IgD-negative memory B cell (primary cell): Measurements from ENCODE around the gene IRS2. TPM values are rescaled to one million over a fixed set of nuclear protein-coding genes. Genes with fewer than 3 reads are reported as not detected.

Experiments used
- H3K27ac Mint-ChIP-seq, 3 donors: one replicate each; pipeline ENCODE4 v1.8.0; 2020 to 2022; ENCODE audit warnings: mild to moderate bottlenecking in 3 of 3, mixed read lengths in 3 of 3, moderate library complexity in 1 of 3
- H3K27me3 Mint-ChIP-seq: one replicate; pipeline ENCODE4 v1.8.0; 2021; ENCODE audit warnings: mixed read lengths
- H3K36me3 Mint-ChIP-seq: one replicate; pipeline ENCODE4 v1.8.0; 2020; ENCODE audit warnings: mild to moderate bottlenecking, mixed read lengths
- H3K4me1 Mint-ChIP-seq, 3 donors: one replicate each; pipeline ENCODE4 v1.8.0; 2020 to 2022; ENCODE audit warnings: mixed read lengths in 3 of 3, mild to moderate bottlenecking in 1 of 3
- H3K4me3 Mint-ChIP-seq, 4 donors: one replicate each; pipeline ENCODE4 v1.8.0; 2020 to 2022; ENCODE audit warnings: mild to moderate bottlenecking in 4 of 4, mixed read lengths in 4 of 4, moderate library complexity in 3 of 4
- H3K9me3 Mint-ChIP-seq, 3 donors: one replicate each; pipeline ENCODE4 v1.8.0; 2020 to 2021; ENCODE audit warnings: mixed read lengths in 3 of 3, mild to moderate bottlenecking in 1 of 3
- polyA plus RNA-seq: library from polyadenylated mRNA; unstranded; fragments of 300-500 nt; fragmentation: Illumina TruSeq; gene quantifications from one replicate; pipeline ENCODE4 v1.2.3, GENCODE V29; 2021

The IRS2 gene
- polyA plus RNA-seq, 1 donor from 2014 or later = 1.5 TPM

DNA sequence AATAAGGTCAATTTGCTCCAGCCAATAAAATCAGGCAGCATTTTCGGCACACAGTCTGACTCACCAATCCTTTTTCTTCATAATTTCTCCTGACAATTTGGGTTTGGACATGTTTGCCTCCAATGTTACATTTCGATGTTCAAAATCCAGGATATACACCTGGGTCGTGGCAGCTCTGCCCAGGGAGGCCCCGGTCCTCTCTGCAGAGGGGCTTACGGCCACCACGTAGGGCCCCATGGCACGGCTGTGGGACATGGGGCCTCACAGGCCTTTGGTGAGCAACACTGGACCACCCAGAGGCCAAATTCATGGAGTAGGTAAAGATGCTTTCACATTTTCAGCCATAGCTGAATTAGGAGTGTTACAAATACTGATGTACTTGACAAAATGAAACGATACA is 25.4 kb downstream of the IRS2 start:
- Mint-ChIP-seq H3K4me1 (peaks cover 0 to 8% (median 2%) of the 10 kb centered on the region in 3 donors), H3K36me3 (peaks cover 3% of the 10 kb centered on the region), H3K27me3 (no peaks in the 10 kb centered on the region), H3K27ac (no peak overlapping the region), H3K9me3 (no peaks in the 10 kb centered on the region), H3K4me3 (peak overlapping the region in 1 of 4 donors; percentile 57)

DNA sequence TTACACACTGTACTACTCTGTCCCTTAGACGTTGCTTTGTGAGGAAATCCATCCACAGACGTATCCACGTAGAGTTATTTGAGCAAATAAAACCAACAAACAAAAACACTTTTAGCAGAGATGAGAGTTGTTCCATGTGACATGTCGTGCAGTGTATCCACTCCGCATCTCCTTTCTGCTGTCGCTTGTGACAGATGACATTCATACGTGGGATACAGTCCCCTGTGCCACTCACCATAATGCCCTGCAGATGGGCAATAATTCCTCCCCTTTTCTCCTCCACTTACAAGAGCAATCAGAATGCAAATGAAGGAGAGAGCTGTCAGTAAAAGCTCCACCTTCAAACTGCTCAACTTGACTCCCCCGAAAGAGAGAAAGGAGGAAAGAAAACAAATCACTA is 26.0 kb downstream of the IRS2 start:
- Mint-ChIP-seq H3K27ac (no peak overlapping the region), H3K4me3 (no peak overlapping the region), H3K9me3 (no peaks in the 10 kb centered on the region), H3K36me3 (peaks cover 3% of the 10 kb centered on the region), H3K27me3 (no peaks in the 10 kb centered on the region), H3K4me1 (peaks cover 0 to 8% (median 2%) of the 10 kb centered on the region in 3 donors)

DNA sequence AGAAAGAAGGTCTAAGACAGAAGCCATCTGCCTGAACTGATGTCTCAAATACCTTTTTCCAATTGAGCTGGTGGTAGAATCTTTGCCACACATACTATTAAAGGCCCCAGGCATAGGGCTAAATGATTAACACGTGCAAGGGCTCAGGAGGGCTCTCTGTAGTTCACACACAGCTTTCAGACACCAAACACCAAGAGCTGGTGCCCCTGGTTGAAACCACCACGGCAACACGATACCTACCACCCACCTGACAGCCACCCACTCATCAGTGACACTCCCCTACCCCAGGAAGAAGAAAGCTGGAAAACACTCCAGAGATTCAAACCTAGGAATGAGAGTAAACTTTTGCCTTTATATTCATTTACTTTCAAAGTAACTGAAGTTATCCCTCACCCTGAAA is 26.8 kb downstream of the IRS2 start:
- H3K27me3 Mint-ChIP-seq = no peaks in the 10 kb centered on the region
- no peak overlapping the region for H3K4me3 Mint-ChIP-seq
- H3K27ac Mint-ChIP-seq = no peak overlapping the region
- no peaks in the 10 kb centered on the region for H3K9me3 Mint-ChIP-seq
- peaks cover 7% of the 10 kb centered on the region for H3K36me3 Mint-ChIP-seq
- peaks cover 0 to 8% (median 2%) of the 10 kb centered on the region in 3 donors for H3K4me1 Mint-ChIP-seq

DNA sequence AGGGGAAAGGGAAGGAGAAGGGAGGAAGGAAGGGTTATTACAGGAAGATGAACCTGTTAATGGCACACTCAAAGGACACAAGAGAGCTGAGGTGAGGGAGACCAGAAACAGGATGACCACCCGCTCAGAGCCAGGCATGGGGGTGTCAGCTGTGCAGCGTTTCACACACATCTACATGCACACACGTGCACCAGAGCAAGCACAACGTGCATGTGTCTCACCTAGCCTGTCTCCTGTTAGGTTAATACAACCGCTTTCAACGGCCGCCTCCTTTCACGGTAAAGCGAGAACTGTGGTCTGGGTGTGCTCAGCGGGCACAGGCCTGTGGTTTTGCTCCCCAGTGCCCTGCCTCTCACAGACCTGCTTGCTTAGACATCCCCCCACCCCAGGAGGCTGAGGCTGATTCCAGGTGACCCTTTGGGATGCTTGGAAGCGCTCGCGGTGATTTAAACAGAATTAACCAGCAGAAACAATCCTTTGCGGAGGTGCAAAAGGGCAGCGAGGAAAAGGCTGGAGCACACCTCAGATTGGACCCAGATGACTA is 27.4 kb downstream of the IRS2 start:
- Mint-ChIP-seq H3K9me3 (no peaks in the 10 kb centered on the region), H3K27me3 (no peaks in the 10 kb centered on the region), H3K4me3 (no peak overlapping the region), H3K27ac (peak overlapping the region in 1 of 3 donors; percentile 25), H3K4me1 (peaks cover 0 to 8% (median 2%) of the 10 kb centered on the region in 3 donors), H3K36me3 (peaks cover 7% of the 10 kb centered on the region)

DNA sequence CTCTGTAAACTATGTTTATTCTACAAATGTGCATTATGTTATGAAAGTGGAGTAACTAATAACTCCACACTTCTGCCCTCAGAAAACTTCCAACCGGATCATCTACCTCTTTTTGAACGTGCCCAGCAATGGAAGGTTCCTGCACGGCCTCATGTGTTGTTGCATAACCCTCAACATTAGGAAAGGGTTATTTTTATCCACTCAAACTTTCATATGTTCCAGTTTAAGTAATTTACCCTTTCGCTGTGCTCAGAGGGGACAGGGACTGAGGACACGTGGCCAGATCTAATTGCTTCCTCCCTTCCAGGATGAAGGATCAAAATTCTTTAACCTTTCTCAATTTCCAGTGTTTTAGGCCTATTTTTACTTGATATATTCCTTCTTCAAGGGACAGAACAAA is 29.6 kb downstream of the IRS2 start:
- H3K27me3 Mint-ChIP-seq = no peaks in the 10 kb centered on the region
- no peak overlapping the region for H3K27ac Mint-ChIP-seq
- H3K4me1 Mint-ChIP-seq = peaks cover 0 to 5% (median 0%) of the 10 kb centered on the region in 3 donors
- H3K36me3 Mint-ChIP-seq = peaks cover 7% of the 10 kb centered on the region
- H3K4me3 Mint-ChIP-seq = no peak overlapping the region
- no peaks in the 10 kb centered on the region for H3K9me3 Mint-ChIP-seq

DNA sequence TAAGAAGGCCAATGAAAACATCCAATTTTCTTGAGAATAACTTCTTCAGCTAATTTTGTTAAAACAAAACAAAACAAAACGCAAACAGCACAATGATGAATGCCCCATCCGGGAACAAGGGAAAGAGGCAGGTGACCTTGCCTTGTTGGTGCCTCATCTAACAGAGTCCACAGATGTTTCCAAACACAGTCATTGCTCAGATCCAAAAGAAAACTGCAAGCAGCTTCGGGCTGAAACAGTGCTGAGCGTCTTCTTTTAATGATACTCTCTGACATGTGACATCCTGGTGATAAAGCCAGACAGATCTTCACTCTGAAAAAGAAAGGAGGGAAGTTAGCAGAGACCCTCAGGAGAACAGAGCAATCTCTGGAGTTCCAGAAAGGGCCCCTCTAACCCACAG is 30.4 kb downstream of the IRS2 start:
- Mint-ChIP-seq H3K27me3 (no peaks in the 10 kb centered on the region), H3K9me3 (no peaks in the 10 kb centered on the region), H3K36me3 (peaks cover 7% of the 10 kb centered on the region), H3K4me1 (peaks cover 0 to 4% (median 0%) of the 10 kb centered on the region in 3 donors), H3K4me3 (no peak overlapping the region), H3K27ac (peak overlapping the region in 1 of 3 donors; percentile 27)

DNA sequence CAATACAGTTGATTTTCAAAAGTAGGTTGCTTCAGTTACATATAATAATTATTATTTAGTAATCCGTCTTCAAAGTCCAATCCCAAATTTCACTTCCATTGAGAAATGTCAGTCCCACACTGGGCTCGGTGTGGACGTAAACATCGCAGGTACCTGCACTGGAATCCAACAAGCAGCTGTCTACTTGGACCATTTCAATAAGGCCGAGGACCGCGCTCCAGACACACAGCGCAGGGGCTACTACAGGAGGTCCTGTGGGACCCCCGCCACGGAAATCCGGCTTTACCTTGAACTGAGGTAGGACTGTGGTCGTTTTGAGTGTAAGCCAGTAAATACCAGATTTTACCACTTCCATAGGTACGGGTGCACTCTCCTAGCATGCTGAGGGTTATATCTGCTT is 30.8 kb downstream of the IRS2 start:
- no peak overlapping the region for H3K4me3 Mint-ChIP-seq
- H3K36me3 Mint-ChIP-seq = peaks cover 7% of the 10 kb centered on the region
- no peaks in the 10 kb centered on the region for H3K27me3 Mint-ChIP-seq
- no peaks in the 10 kb centered on the region for H3K9me3 Mint-ChIP-seq
- H3K27ac Mint-ChIP-seq = no peak overlapping the region
- peaks cover 0 to 4% (median 0%) of the 10 kb centered on the region in 3 donors for H3K4me1 Mint-ChIP-seq

DNA sequence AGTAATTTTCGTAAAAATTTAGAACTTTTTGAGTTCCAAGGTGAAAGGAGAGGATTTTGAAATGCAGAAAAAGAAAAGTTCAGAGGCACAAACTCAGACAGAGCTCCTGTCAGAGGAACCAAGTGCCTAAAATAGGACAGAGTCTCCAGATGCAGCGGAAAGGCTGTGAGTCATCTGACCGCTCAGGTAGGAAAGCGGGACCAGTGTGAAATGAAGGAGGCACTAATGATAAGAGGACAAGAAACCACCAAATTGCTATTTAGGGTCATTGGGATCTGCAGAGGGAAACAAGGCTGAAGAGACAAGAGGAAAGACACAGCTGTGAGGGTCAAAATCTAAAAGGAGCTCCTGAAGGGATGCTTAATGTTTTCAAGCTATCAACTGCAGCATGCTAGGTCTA is 34.9 kb downstream of the IRS2 start:
- peaks cover 4% of the 10 kb centered on the region for H3K36me3 Mint-ChIP-seq
- no peaks in the 10 kb centered on the region for H3K4me1 Mint-ChIP-seq
- H3K4me3 Mint-ChIP-seq = no peak overlapping the region
- no peaks in the 10 kb centered on the region for H3K27me3 Mint-ChIP-seq
- no peak overlapping the region for H3K27ac Mint-ChIP-seq
- H3K9me3 Mint-ChIP-seq = no peaks in the 10 kb centered on the region

DNA sequence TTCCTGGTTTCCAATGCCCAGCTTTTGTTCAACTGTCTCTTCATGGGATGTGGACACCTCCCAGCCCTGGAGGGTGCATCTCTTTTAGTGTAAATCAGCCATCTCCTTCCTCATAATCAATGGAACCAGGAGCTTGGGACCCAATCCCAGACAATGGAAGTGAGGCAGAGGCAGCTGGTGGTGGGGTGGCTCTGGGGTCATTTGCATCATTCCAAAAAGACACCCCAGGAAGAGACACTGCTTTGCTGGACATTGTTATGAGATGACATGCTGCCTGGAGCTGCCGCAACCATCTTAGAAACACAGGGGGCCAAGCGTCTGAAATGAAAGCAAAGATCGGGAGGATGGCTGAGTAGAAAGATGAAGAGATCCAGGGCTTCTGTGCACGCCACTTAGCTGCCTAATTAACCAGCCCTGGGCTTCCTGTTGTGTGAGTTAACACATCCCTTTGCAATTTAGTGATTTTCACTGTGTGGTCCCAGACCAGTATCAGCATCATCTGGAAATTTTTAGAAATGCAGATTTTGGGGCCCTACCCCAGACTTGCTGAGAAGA is 36.1 kb downstream of the IRS2 start:
- H3K4me3 Mint-ChIP-seq = no peak overlapping the region
- peaks cover 4% of the 10 kb centered on the region for H3K36me3 Mint-ChIP-seq
- H3K27ac Mint-ChIP-seq = no peak overlapping the region
- H3K27me3 Mint-ChIP-seq = no peaks in the 10 kb centered on the region
- no peaks in the 10 kb centered on the region for H3K9me3 Mint-ChIP-seq
- H3K4me1 Mint-ChIP-seq = no peaks in the 10 kb centered on the region

DNA sequence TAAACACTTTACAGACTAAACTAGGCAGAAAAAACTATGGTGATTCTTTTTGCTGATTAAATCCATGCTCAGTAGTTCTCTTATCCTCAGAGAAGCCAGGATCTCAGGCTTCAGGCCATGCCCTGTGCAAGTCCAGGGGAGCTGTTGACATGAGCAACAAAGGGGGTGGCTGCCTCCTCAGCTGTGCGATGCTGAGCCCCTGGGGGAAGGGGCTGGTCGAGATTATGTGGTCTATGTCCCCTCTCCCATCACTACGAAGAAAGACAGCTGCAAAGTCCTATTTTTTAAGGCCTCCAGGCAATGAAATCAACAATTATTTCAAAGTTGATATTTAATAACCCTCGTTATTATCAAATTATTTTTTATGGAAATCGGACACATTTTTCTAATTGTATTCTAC is 37.0 kb downstream of the IRS2 start:
- Mint-ChIP-seq H3K9me3 (no peaks in the 10 kb centered on the region), H3K27me3 (peaks cover 2% of the 10 kb centered on the region), H3K4me3 (no peak overlapping the region), H3K27ac (no peak overlapping the region), H3K36me3 (peaks cover 1% of the 10 kb centered on the region), H3K4me1 (no peaks in the 10 kb centered on the region)

DNA sequence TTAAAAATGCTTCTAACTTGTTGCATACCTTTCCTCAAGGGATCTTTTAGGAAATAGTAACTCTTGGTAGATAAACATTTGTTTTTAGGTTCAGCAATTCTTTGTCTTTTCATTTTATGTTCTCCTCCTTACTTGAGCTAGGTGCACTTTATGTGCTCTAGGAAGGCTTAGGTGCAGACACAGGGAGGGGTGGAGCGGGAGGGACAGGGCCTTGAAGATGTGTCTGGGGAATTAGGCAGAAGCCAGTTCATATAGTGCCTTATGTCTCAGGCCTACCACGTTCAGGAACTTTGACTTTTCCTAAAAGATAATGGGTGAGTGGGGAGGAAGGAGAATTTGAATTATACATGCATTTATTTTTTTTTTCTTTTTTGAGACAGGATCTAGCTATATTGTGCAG is 37.7 kb downstream of the IRS2 start:
- H3K27me3 Mint-ChIP-seq = peaks cover 5% of the 10 kb centered on the region
- H3K4me3 Mint-ChIP-seq = no peak overlapping the region
- H3K9me3 Mint-ChIP-seq = no peaks in the 10 kb centered on the region
- H3K36me3 Mint-ChIP-seq = peaks cover 1% of the 10 kb centered on the region
- no peak overlapping the region for H3K27ac Mint-ChIP-seq
- no peaks in the 10 kb centered on the region for H3K4me1 Mint-ChIP-seq

DNA sequence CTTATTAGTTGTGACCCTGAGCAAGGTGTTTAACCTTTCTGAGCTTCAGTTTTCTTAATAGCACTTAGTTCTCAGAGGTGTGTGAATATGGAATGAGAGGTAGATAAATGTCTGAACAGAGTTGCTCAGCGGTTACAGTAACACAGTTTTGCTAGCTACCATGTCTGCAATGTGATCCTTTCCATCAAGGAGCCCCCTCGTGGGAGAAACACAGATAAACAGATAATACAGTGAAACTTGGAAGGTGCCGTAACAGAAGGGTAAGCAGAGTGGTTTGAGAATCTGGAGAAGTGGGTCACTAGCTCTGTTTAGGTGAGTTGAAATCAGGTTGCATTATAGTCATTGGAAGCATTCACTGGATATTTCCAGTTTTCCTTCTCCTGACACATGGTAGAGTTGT is 38.9 kb downstream of the IRS2 start:
- Mint-ChIP-seq H3K36me3 (peaks cover 1% of the 10 kb centered on the region), H3K4me3 (no peak overlapping the region)

DNA sequence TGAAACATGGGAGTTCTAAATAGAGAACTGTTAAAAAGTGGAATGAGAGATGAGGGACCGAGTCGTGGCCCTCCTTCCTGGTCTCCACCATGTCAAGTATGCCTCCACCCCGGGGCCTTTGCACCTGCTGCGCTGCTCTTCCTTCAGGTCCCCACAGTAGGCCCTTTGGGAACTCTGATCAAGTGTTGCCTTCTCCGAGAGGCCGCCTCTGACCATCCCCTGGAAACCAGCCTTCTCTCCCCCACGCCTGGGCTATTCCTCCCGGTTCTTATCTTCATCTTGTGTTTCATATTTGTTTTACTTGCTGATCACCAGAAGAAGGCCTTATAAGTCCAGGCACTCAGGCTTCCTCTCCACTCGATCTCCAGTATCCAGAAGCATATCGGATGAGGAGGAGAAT is 40.0 kb downstream of the IRS2 start:
- Mint-ChIP-seq H3K36me3 (peaks cover 1% of the 10 kb centered on the region), H3K9me3 (no peaks in the 10 kb centered on the region), H3K4me1 (no peaks in the 10 kb centered on the region), H3K4me3 (no peak overlapping the region), H3K27me3 (peaks cover 11% of the 10 kb centered on the region), H3K27ac (no peak overlapping the region)

More for the DNA sequence above, 38.9 kb downstream of the IRS2 start:
- Mint-ChIP-seq H3K27ac (no peak overlapping the region), H3K9me3 (no peaks in the 10 kb centered on the region), H3K4me1 (no peaks in the 10 kb centered on the region), H3K27me3 (peaks cover 10% of the 10 kb centered on the region)

DNA sequence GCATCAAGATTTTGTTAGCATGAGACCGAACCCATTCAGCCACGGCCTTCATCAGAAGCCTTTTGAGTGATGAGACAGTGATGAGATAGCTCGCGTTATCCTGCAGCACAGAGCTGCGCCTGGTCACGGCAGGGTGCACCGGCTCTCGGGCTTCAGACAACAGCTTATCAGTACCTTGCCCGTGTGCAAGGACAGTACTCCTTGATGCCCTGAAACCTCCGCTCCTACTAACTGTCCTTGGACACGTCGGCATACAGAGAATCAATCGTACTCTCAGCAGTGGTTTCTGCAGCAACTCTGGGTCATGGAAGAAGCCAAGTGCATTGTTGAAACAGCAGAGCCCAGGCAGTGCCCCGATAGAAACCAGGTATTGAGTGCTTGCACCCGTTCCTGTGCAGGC is 40.7 kb downstream of the IRS2 start:
- H3K4me1 Mint-ChIP-seq = no peaks in the 10 kb centered on the region
- H3K4me3 Mint-ChIP-seq = no peak overlapping the region
- H3K27me3 Mint-ChIP-seq = peaks cover 11% of the 10 kb centered on the region
- peaks cover 1% of the 10 kb centered on the region for H3K36me3 Mint-ChIP-seq
- peaks cover 0 to under 1% (median 0%) of the 10 kb centered on the region in 3 donors for H3K9me3 Mint-ChIP-seq
- no peak overlapping the region for H3K27ac Mint-ChIP-seq

DNA sequence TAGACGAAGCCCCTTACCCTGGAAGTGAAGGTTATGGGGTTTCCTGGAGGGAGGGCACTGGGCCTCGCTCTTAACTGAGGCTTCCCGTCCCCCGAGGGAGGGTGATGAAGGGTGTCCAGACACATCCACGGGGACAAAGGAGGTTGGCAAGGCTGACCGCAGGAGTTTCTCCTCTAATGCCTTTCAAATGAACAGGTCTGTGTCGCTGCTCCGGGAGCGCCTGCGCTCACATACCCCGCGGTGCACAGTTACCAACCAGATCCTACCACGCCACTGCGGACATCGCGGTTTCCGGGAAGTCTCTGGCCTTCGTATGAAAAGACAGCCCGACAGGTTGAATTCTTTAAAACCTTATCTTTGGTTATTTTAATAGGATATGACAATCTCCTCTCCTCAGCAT is 41.3 kb downstream of the IRS2 start:
- Mint-ChIP-seq H3K9me3 (peaks cover 0 to 2% (median 0%) of the 10 kb centered on the region in 3 donors), H3K4me1 (no peaks in the 10 kb centered on the region), H3K36me3 (peaks cover 1% of the 10 kb centered on the region), H3K27ac (no peak overlapping the region), H3K27me3 (peaks cover 11% of the 10 kb centered on the region), H3K4me3 (no peak overlapping the region)

DNA sequence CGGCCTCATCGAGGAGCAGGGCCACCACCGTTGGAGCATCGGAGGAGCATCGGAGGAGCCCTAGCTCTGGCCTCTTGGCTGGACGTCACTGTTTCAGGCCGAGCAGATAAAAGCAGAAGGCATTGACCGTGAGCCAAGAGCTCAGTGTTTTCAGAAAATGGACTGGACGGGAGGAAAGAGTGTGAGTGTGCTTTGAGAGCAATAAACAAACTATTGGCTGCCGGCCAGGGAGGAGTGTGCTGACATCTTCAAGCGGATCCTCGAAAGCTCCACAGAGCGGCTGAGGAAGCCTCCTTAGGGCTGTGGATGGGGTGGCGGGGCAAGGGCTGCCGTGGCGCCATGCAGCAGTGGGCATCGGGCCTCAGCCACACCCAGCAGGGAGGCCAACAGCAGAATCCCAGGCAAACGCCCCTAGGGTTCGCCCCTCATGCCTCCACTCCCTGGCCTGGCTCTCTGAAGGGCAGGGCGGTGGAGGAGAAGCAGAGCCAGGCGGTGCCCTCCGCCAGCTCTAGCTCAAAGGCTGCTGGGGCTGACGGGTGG is 41.8 kb downstream of the IRS2 start:
- Mint-ChIP-seq H3K27me3 (peaks cover 11% of the 10 kb centered on the region), H3K4me1 (no peaks in the 10 kb centered on the region), H3K4me3 (no peak overlapping the region), H3K9me3 (peaks cover 0 to 2% (median 0%) of the 10 kb centered on the region in 3 donors), H3K27ac (no peak overlapping the region), H3K36me3 (peaks cover 1% of the 10 kb centered on the region)
